ENCODE measurements around the gene PAK4. TPM values are rescaled to one million over a fixed set of nuclear protein-coding genes. Genes with fewer than 3 reads are reported as not detected.

The PAK4 gene
- total and polyA plus RNA-seq, 2 of the 8 experiments (the other 6 are each of a cell fraction or from before 2014, with no cell fraction given), result 50.7 to 64.4 TPM

- no peak for TF ChIP-seq HDAC2 (IDR thresholded peaks at IDR 0.05; ENCODE audit: borderline replicate concordance in 1 of 2, low read depth in 2 of 2, low read length in 2 of 2)
- no peak for TF ChIP-seq CBX8 (IDR thresholded peaks at IDR 0.05; ENCODE audit: borderline replicate concordance, low read depth, low read length)
- no peak for TF ChIP-seq PHF8 (conservative IDR thresholded peaks at IDR 0.05; ENCODE audit: low read depth, low read length)
- no peak for TF ChIP-seq HDAC6 (IDR thresholded peaks at IDR 0.05; ENCODE audit: low read depth, low read length)
- TF ChIP-seq RBBP5 (IDR thresholded peaks at IDR 0.05; ENCODE audit: borderline replicate concordance, low read depth, low read length), result no peak
- TF ChIP-seq CHD7 (IDR thresholded peaks at IDR 0.05; ENCODE audit: insufficient replicate concordance, low read length), result no peak
These were observed 6.9 kb downstream of the PAK4 start (continued) for GRCh38 chr19:39132344-39132969.
